ENCODE results near the gene UBXN2A. TPM values are rescaled to one million over a fixed set of nuclear protein-coding genes. Genes with fewer than 3 reads are reported as not detected.

Gene UBXN2A
- total and polyA plus RNA-seq, 10 of the 15 experiments (the other 5 are each of a cell fraction or from before 2014, with no cell fraction given): 3.7 to 23.5 (median 14.6) TPM

DNA sequence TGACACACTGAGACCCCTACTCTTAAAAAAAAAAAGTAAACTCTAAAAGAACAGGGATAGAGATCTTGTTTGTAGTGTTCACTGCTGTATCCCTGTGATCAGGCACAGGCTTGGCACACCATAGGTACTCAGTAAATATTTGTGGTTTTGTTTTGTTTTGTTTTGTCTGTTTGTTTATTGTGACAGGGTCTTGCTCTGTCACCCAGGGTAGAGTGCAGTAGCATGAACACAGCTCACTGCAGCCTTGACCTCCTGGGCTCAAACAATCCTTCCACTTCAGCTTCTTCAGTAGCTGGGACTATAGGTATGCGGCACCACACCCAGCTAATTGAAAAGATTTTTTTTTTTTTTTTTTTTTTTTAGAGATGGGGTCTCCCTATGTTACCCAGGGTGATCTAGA is 112.7 kb downstream of the UBXN2A start (continued):
- TF ChIP-seq NFIC (IDR thresholded peaks at IDR 0.05; ENCODE audit: low read depth, low read length) (no peak), BMI1 (IDR thresholded peaks at IDR 0.05; ENCODE audit: borderline replicate concordance) (no peak), NBN (IDR thresholded peaks at IDR 0.05) (no peak)

Small RNAs within 50 kb of the gene (small RNA-seq; reads per million reads assigned to genes)
- not detected for gene RN7SL610P
- not detected for gene RNU6-370P

Other genes with a start within 250 kb of the UBXN2A start
Only the 7 nearest of the 9 such genes appear.
- 21.5 and 28.9 TPM in 2 replicates for gene ATAD2B, start 13.3 kb upstream of the UBXN2A start, total RNA-seq (2014; rRNA removed)
- gene ATAD2B, start 13.3 kb upstream of the UBXN2A start, total RNA-seq (2014; rRNA removed; fragmentation: Illumina TruSeq; extraction: Trizol): 28.9 and 29.9 TPM in 2 replicates
- 22.8 and 29.9 TPM in 2 replicates for gene ATAD2B, start 13.3 kb upstream of the UBXN2A start, total RNA-seq (2021)
- gene ATAD2B, start 13.3 kb upstream of the UBXN2A start, polyA plus RNA-seq (2011; rRNA removed): 15.7 and 23.1 TPM in 2 replicates
- gene ATAD2B, start 13.3 kb upstream of the UBXN2A start, polyA plus RNA-seq (2014; fragmentation: Illumina TruSeq; extraction: Trizol): 17.9 and 21.1 TPM in 2 replicates
- 1 to 10 TPM; 3.6 to 5.4 TPM for gene ATAD2B, start 13.3 kb upstream of the UBXN2A start, polyA plus RNA-seq (2014; fragmentation: Nextera tagmentation; extraction: Ambion mirVana)
- gene ATAD2B, start 13.3 kb upstream of the UBXN2A start, polyA plus RNA-seq (2014; rRNA removed): 10.5 and 11.0 TPM in 2 replicates
- gene ATAD2B, start 13.3 kb upstream of the UBXN2A start, polyA plus RNA-seq (2016; fragmentation: Nextera tagmentation; extraction: Ambion mirVana): 10 to 100 TPM; 15.5 to 19.5 TPM
- gene MFSD2B, start 69.6 kb downstream of the UBXN2A start, total RNA-seq (2014; rRNA removed): 0.11 TPM in 1 of 2 replicates, not detected in the other
- 0.09 TPM in 1 of 2 replicates, not detected in the other for gene MFSD2B, start 69.6 kb downstream of the UBXN2A start, total RNA-seq (2014; rRNA removed; fragmentation: Illumina TruSeq; extraction: Trizol)
- gene MFSD2B, start 69.6 kb downstream of the UBXN2A start, total RNA-seq (2021): 0.19 and 0.28 TPM in 2 replicates
- 0.08 TPM in 1 of 2 replicates, not detected in the other for gene MFSD2B, start 69.6 kb downstream of the UBXN2A start, polyA plus RNA-seq (2011; rRNA removed)
- gene MFSD2B, start 69.6 kb downstream of the UBXN2A start, polyA plus RNA-seq (2014; fragmentation: Illumina TruSeq; extraction: Trizol): 0.07 TPM in 1 of 2 replicates, not detected in the other
- gene MFSD2B, start 69.6 kb downstream of the UBXN2A start, polyA plus RNA-seq (2014; fragmentation: Nextera tagmentation; extraction: Ambion mirVana): not detected
- gene MFSD2B, start 69.6 kb downstream of the UBXN2A start, polyA plus RNA-seq (2014; rRNA removed): 0.27 TPM in 1 of 2 replicates, not detected in the other
- under 1 TPM; 0.21 to 0.51 TPM for gene MFSD2B, start 69.6 kb downstream of the UBXN2A start, polyA plus RNA-seq (2016; fragmentation: Nextera tagmentation; extraction: Ambion mirVana)
- 13.8 and 14.6 TPM in 2 replicates for gene WDCP, start 106.9 kb downstream of the UBXN2A start, total RNA-seq (2014; rRNA removed)
- gene WDCP, start 106.9 kb downstream of the UBXN2A start, total RNA-seq (2014; rRNA removed; fragmentation: Illumina TruSeq; extraction: Trizol): 14.2 and 14.3 TPM in 2 replicates
- 20.6 and 21.3 TPM in 2 replicates for gene WDCP, start 106.9 kb downstream of the UBXN2A start, total RNA-seq (2021)
- gene WDCP, start 106.9 kb downstream of the UBXN2A start, polyA plus RNA-seq (2011; rRNA removed): 19.6 and 19.9 TPM in 2 replicates
- 15.0 and 16.5 TPM in 2 replicates for gene WDCP, start 106.9 kb downstream of the UBXN2A start, polyA plus RNA-seq (2014; fragmentation: Illumina TruSeq; extraction: Trizol)
- gene WDCP, start 106.9 kb downstream of the UBXN2A start, polyA plus RNA-seq (2014; fragmentation: Nextera tagmentation; extraction: Ambion mirVana): 1 to 10 TPM; 5.5 to 6.1 TPM
- gene WDCP, start 106.9 kb downstream of the UBXN2A start, polyA plus RNA-seq (2014; rRNA removed): 8.9 and 10.5 TPM in 2 replicates
- gene WDCP, start 106.9 kb downstream of the UBXN2A start, polyA plus RNA-seq (2016; fragmentation: Nextera tagmentation; extraction: Ambion mirVana): 10 to 100 TPM; 12.1 to 12.5 TPM
- 0.16 and 0.23 TPM in 2 replicates for gene FKBP1B, start 109.3 kb downstream of the UBXN2A start, total RNA-seq (2014; rRNA removed)
- gene FKBP1B, start 109.3 kb downstream of the UBXN2A start, total RNA-seq (2014; rRNA removed; fragmentation: Illumina TruSeq; extraction: Trizol): 0.18 TPM in 1 of 2 replicates, not detected in the other
- 0.33 TPM in 1 of 2 replicates, not detected in the other for gene FKBP1B, start 109.3 kb downstream of the UBXN2A start, total RNA-seq (2021)
- 0.24 and 0.27 TPM in 2 replicates for gene FKBP1B, start 109.3 kb downstream of the UBXN2A start, polyA plus RNA-seq (2011; rRNA removed)
- gene FKBP1B, start 109.3 kb downstream of the UBXN2A start, polyA plus RNA-seq (2014; fragmentation: Illumina TruSeq; extraction: Trizol): 0.43 and 0.47 TPM in 2 replicates
- gene FKBP1B, start 109.3 kb downstream of the UBXN2A start, polyA plus RNA-seq (2014; fragmentation: Nextera tagmentation; extraction: Ambion mirVana): under 1 TPM; 0.23 to 0.38 TPM
- gene FKBP1B, start 109.3 kb downstream of the UBXN2A start, polyA plus RNA-seq (2014; rRNA removed): 0.30 and 0.53 TPM in 2 replicates
- under 1 TPM; 0.21 to 0.23 TPM for gene FKBP1B, start 109.3 kb downstream of the UBXN2A start, polyA plus RNA-seq (2016; fragmentation: Nextera tagmentation; extraction: Ambion mirVana)
- 157 and 185 TPM in 2 replicates for gene SF3B6, start 135.9 kb downstream of the UBXN2A start, total RNA-seq (2014; rRNA removed)
- 246 and 250 TPM in 2 replicates for gene SF3B6, start 135.9 kb downstream of the UBXN2A start, total RNA-seq (2014; rRNA removed; fragmentation: Illumina TruSeq; extraction: Trizol)
- gene SF3B6, start 135.9 kb downstream of the UBXN2A start, total RNA-seq (2021): 117 and 118 TPM in 2 replicates
- gene SF3B6, start 135.9 kb downstream of the UBXN2A start, polyA plus RNA-seq (2011; rRNA removed): 248 and 325 TPM in 2 replicates
- gene SF3B6, start 135.9 kb downstream of the UBXN2A start, polyA plus RNA-seq (2014; fragmentation: Illumina TruSeq; extraction: Trizol): 258 and 323 TPM in 2 replicates
- 100 to 1,000 TPM; 538 to 584 TPM for gene SF3B6, start 135.9 kb downstream of the UBXN2A start, polyA plus RNA-seq (2014; fragmentation: Nextera tagmentation; extraction: Ambion mirVana)
- gene SF3B6, start 135.9 kb downstream of the UBXN2A start, polyA plus RNA-seq (2014; rRNA removed): 226 and 283 TPM in 2 replicates
- gene SF3B6, start 135.9 kb downstream of the UBXN2A start, polyA plus RNA-seq (2016; fragmentation: Nextera tagmentation; extraction: Ambion mirVana): 100 to 1,000 TPM; 372 to 415 TPM
- gene TP53I3, start 144.4 kb downstream of the UBXN2A start, total RNA-seq (2014; rRNA removed): 12.2 and 13.0 TPM in 2 replicates
- gene TP53I3, start 144.4 kb downstream of the UBXN2A start, total RNA-seq (2014; rRNA removed; fragmentation: Illumina TruSeq; extraction: Trizol): 10.0 and 12.3 TPM in 2 replicates
- 10.9 and 11.4 TPM in 2 replicates for gene TP53I3, start 144.4 kb downstream of the UBXN2A start, total RNA-seq (2021)
- gene TP53I3, start 144.4 kb downstream of the UBXN2A start, polyA plus RNA-seq (2011; rRNA removed): 5.2 and 6.2 TPM in 2 replicates
- 4.7 and 6.5 TPM in 2 replicates for gene TP53I3, start 144.4 kb downstream of the UBXN2A start, polyA plus RNA-seq (2014; fragmentation: Illumina TruSeq; extraction: Trizol)
- 1 to 10 TPM; 1.4 to 2.6 TPM for gene TP53I3, start 144.4 kb downstream of the UBXN2A start, polyA plus RNA-seq (2014; fragmentation: Nextera tagmentation; extraction: Ambion mirVana)
- 15.8 and 16.2 TPM in 2 replicates for gene TP53I3, start 144.4 kb downstream of the UBXN2A start, polyA plus RNA-seq (2014; rRNA removed)
- 10 to 100 TPM; 47.6 to 57.4 TPM for gene TP53I3, start 144.4 kb downstream of the UBXN2A start, polyA plus RNA-seq (2016; fragmentation: Nextera tagmentation; extraction: Ambion mirVana)
- 0.93 and 1.0 TPM in 2 replicates for gene PFN4, start 182.9 kb downstream of the UBXN2A start, total RNA-seq (2014; rRNA removed)
- gene PFN4, start 182.9 kb downstream of the UBXN2A start, total RNA-seq (2014; rRNA removed; fragmentation: Illumina TruSeq; extraction: Trizol): 1.3 and 1.6 TPM in 2 replicates
- 0.98 and 1.4 TPM in 2 replicates for gene PFN4, start 182.9 kb downstream of the UBXN2A start, total RNA-seq (2021)
- gene PFN4, start 182.9 kb downstream of the UBXN2A start, polyA plus RNA-seq (2011; rRNA removed): 0.12 and 0.29 TPM in 2 replicates
- gene PFN4, start 182.9 kb downstream of the UBXN2A start, polyA plus RNA-seq (2014; fragmentation: Illumina TruSeq; extraction: Trizol): 0.93 and 1.9 TPM in 2 replicates
- gene PFN4, start 182.9 kb downstream of the UBXN2A start, polyA plus RNA-seq (2014; fragmentation: Nextera tagmentation; extraction: Ambion mirVana): under 1 TPM; 0.14 to 0.38 TPM
- 0.99 and 2.3 TPM in 2 replicates for gene PFN4, start 182.9 kb downstream of the UBXN2A start, polyA plus RNA-seq (2014; rRNA removed)
- 1 to 10 TPM; 2.1 TPM for gene PFN4, start 182.9 kb downstream of the UBXN2A start, polyA plus RNA-seq (2016; fragmentation: Nextera tagmentation; extraction: Ambion mirVana)